ENCODE measurements around the gene CCNL2.

Gene CCNL2

GRCh38 chr1:1374929-1375662 lies 24.0 kb downstream of the CCNL2 start, which contains the start of gene AURKAIP1 (continued):
- no peak for TF ChIP-seq ZNF140 (tag by site-specific recombination; IDR thresholded peaks at IDR 0.05)
- TF ChIP-seq MZF1 (tag by site-specific recombination; IDR thresholded peaks at IDR 0.05; ENCODE audit: borderline replicate concordance): peak; percentile 81
- no peak for TF ChIP-seq PRDM6 (tag by site-specific recombination; IDR thresholded peaks at IDR 0.05)
- no peak for TF ChIP-seq ZNF837 (tag by site-specific recombination; IDR thresholded peaks at IDR 0.05)
- TF ChIP-seq ZNF514 (tag by site-specific recombination; IDR thresholded peaks at IDR 0.05): no peak
- TF ChIP-seq ZNF214 (tag by site-specific recombination; IDR thresholded peaks at IDR 0.05; ENCODE audit: borderline replicate concordance): no peak
- TF ChIP-seq ZNF529 (tag by site-specific recombination; IDR thresholded peaks at IDR 0.05; ENCODE audit: insufficient replicate concordance): no peak
- peak; percentile 88 for TF ChIP-seq ZBTB44 (tag by site-specific recombination; IDR thresholded peaks at IDR 0.05)
- TF ChIP-seq ZNF426 (tag by site-specific recombination; IDR thresholded peaks at IDR 0.05): no peak
- TF ChIP-seq ZNF202 (tag by site-specific recombination; IDR thresholded peaks at IDR 0.05; ENCODE audit: borderline replicate concordance): no peak
- TF ChIP-seq TSHZ1 (tag by site-specific recombination; IDR thresholded peaks at IDR 0.05; ENCODE audit: borderline replicate concordance): peak; percentile 93
- TF ChIP-seq ZNF830 (tag by site-specific recombination; IDR thresholded peaks at IDR 0.05; ENCODE audit: low read depth): no peak
- TF ChIP-seq KLF1 (tag by site-specific recombination; IDR thresholded peaks at IDR 0.05): peak; percentile 85
- TF ChIP-seq ZNF610 (tag by site-specific recombination; IDR thresholded peaks at IDR 0.05; ENCODE audit: borderline replicate concordance): peak; percentile 93
- peak; percentile 60; the same call in 1 of the 2 replicates for TF ChIP-seq WT1 (tag by site-specific recombination; IDR thresholded peaks at IDR 0.05)
- peak; percentile 21; the same call in 1 of the 2 replicates for TF ChIP-seq ZNF398 (tag by site-specific recombination; IDR thresholded peaks at IDR 0.05)
- peak; percentile 72 for TF ChIP-seq ZNF18 (tag by site-specific recombination; IDR thresholded peaks at IDR 0.05)
- no peak for TF ChIP-seq ZNF776 (tag by site-specific recombination; IDR thresholded peaks at IDR 0.05; ENCODE audit: borderline replicate concordance)
- peak; percentile 62 for TF ChIP-seq REST (tag by site-specific recombination; IDR thresholded peaks at IDR 0.05)
- 0 out of 2 replicates have a peak, but pooled peaks have one; percentile 29 for TF ChIP-seq ZNF623 (tag by site-specific recombination; IDR thresholded peaks at IDR 0.05)
- TF ChIP-seq ZNF664 (tag by site-specific recombination; IDR thresholded peaks at IDR 0.05): peak; percentile 58; the same call in 1 of the 2 replicates
- peak; percentile 100 for TF ChIP-seq ZBTB48 (tag by site-specific recombination; IDR thresholded peaks at IDR 0.05)
- 0 out of 2 replicates have a peak, but pooled peaks have one; percentile 74 for TF ChIP-seq ZNF624 (tag by site-specific recombination; IDR thresholded peaks at IDR 0.05)
- TF ChIP-seq ZNF391 (tag by site-specific recombination; IDR thresholded peaks at IDR 0.05; ENCODE audit: borderline replicate concordance, low read depth): peak; percentile 100
